Putamen (tissue), 1 donor: Measurements from ENCODE around the gene CBX7.

ENCODE experiments used
- DNase-seq: peaks from one replicate; pipeline ENCODE4 v3.0.0-alpha.2; 2016; ENCODE audit warnings: low spot score

CBX7 gene

DNA sequence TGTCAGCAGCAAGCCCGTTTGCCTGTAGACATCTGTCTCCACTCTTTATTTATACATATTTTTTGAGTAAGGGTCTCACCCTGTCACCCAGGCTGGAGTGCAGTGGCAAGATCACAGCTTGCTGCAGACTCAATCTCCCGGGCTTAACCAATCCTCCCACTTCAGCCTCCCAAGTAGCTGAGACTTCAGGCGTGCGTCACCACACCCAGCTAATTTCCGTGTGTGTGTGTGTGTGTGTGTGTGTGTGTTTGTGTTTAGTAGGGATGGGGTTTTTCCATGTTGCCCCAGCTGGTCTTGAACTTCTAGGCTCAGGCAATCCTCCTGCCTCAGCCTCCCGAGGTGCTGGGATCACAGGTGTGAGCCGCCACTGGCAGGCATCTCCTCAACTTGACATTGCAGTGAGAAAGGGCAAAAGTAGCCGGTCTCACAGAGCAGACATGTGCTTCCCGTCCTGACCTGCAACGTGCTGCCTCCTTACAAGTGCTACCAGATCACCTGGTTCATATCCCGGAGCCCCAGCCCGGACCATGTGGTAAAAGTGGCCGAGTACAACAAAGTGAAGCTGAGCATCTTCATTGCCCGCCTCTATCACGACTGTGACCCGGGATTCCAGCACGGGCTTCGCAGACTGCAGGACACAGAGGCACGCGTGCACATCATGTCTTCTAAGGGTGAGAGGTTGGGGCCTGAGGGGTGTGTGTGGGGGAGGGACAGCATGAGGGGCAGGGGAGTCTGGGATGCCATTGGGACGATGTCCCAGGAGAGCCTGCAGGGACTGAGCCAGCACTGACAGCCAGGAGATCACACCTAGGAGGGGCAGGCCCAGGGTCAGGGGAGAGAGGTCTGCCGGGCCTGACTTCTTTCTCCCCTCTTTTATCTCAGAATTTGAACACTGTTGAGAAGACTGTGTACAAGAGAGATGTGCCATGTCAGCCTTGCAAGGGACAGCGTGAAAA, 61.1 kb downstream of the CBX7 start:
- DNase-seq, result no peak

DNA sequence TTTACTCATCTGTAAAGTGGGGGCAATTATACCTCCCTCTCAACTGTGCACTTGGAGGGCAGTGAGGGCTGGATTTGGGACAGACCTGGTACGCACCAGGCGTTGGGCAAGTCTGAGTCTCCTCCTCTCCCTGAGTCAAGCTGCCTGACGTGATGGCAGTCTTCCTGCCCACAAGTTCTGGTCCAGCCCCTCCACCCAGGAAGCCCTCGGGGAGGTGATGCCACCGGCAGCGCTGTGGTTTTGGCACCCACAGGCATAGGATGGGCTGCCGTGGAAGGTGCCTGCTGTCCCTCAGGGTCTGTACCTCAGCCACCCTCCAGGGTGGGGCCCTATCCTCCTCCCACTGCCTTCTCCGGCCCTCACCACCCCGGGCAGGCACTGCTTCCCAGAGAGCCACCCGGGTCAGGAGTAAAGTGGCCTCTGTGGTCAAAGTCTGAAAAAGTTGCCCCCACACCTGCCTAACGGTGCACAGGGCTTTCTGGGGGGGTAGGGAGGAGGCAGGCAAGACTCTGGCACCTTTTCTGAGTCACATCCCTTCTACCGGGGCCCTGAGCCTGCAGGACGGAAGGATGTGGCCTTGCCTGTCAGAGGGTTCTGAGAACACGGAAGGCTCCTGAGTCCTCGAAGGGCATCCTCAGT, 61.9 kb downstream of the CBX7 start:
- no peak for DNase-seq

DNA sequence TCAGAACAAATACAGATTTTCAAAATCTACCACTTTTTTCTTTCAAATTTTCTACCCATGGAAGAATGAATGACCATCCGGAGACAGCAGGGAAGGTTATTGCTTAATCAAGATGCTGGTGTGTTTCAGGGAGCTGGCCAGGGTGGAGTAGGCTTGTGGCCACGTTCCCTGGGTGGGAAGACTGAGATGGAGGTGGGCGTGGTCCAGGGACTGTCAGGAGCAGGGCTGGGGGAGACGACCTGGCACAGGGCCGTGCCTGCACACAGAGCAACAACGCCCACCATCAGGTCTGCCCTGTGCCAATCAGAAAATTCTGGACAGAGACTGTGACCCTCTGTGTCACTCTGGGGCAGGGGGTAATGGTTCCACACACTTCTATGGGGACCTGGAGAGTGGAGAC, 62.6 kb downstream of the CBX7 start:
- DNase-seq, result no peak

DNA sequence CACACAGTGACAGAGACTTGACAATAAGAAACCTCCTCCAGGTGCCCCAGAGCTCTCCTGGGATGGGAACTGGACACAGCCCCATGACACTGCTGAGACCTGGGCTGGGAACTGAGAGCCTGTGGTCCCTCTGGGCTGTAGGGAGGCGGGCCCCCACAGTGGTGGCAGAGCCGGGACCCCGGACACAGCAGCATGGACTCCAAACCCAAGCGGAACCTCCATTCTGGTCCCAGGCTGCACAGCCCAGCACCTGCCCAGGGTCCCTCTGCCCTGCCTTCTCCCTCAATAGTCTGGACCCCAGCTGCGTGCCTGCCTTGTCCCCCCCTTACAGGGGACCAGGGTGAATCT, 63.8 kb downstream of the CBX7 start:
- DNase-seq, result no peak

DNA sequence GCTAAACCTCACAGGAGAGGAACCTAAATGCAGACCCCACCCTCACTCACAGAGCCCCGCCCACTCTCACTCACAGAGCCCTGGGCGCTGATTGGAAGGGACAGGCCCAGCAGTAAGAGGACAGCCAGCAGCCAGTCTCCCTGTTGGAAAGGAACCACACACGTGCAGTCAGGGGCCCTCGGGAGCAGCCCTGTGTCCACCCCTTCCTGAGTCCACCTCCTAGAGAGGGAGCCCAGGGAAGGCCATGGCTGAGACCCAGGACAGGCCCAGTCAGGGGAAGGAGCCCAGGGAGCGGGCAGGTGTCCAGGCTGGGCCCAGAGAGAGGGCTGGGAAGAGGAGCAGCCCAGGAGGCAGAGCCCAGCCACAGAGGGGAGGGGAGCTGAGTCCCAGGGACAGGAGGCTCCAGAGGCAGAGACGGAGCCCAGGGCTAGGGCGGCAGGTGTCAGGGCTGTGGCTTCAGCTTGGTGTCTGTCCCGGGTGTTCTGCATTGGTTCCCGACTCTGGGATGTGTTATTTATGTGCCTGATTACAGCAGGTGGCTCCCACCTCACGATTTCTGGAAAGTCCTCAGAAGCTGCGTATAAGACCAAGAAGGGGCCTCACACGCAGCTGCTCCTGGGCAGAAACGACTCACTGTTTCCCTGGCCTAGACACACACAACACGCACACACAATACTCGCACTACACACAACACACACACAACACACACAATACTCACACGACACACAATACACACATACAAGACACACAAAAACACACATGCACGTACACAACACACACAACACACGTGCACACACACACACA, 64.4 kb downstream of the CBX7 start:
- no peak for DNase-seq

GRCh38 chr22:39087098-39087497, 65.4 kb downstream of the CBX7 start:
- no peak for DNase-seq

GRCh38 chr22:39084666-39085065, 67.8 kb downstream of the CBX7 start:
- no peak for DNase-seq

GRCh38 chr22:39083212-39084165, 69.0 kb downstream of the CBX7 start:
- DNase-seq, result no peak

DNA sequence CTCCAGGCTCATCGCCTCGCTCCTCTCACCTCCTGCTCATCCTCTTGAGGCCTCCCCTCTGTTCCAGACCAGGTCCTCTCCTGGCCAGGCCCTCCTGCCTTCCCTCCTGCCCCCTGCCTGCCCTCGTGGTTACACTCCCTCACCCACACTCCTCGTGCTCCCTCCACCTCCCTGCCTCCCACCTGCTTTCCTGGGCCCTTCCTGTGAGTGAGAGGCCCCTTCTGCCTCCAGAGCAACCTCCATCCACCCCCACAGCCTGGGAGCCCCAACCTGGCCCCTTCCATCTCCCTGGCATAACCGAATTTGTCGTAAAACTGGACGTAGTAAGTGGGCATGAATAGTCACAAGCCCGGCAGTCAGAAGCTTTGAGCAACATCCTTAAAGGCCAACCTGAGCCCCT, 70.9 kb downstream of the CBX7 start:
- DNase-seq, result no peak

DNA sequence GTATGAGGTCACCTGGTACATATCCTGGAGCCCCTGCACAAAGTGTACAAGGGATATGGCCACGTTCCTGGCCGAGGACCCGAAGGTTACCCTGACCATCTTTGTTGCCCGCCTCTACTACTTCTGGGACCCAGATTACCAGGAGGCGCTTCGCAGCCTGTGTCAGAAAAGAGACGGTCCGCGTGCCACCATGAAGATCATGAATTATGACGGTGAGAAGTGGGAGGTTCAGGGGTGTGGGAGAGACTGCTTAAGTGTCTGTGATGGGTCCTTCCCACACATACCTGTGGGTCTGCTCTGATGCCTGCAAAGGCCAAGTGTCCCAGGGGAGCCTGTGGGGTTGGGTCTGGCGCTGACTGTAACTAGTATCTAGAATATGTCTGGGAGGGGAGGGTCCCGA, 71.5 kb downstream of the CBX7 start:
- no peak for DNase-seq
